Loucy (cell line): ENCODE measurements around the gene APOL6.

Experiments
- EZH2phosphoT487 ChIP-seq: fragments of 200-600 bp; IDR thresholded peaks from 2 replicates; pipeline ENCODE4 v1.6.1; 2018; ENCODE audit warnings: antibody characterized with exemption, mild to moderate bottlenecking, moderate library complexity, borderline replicate concordance
- TF ChIP-seq, protein P1 (sequence below): fragments of 200-600 bp; sonication (generic); conservative IDR thresholded peaks from 2 replicates; pipeline ENCODE4 v1.5.1; 2014; ENCODE audit warnings: mild to moderate bottlenecking, antibody characterized with exemption, low read length

DNA sequence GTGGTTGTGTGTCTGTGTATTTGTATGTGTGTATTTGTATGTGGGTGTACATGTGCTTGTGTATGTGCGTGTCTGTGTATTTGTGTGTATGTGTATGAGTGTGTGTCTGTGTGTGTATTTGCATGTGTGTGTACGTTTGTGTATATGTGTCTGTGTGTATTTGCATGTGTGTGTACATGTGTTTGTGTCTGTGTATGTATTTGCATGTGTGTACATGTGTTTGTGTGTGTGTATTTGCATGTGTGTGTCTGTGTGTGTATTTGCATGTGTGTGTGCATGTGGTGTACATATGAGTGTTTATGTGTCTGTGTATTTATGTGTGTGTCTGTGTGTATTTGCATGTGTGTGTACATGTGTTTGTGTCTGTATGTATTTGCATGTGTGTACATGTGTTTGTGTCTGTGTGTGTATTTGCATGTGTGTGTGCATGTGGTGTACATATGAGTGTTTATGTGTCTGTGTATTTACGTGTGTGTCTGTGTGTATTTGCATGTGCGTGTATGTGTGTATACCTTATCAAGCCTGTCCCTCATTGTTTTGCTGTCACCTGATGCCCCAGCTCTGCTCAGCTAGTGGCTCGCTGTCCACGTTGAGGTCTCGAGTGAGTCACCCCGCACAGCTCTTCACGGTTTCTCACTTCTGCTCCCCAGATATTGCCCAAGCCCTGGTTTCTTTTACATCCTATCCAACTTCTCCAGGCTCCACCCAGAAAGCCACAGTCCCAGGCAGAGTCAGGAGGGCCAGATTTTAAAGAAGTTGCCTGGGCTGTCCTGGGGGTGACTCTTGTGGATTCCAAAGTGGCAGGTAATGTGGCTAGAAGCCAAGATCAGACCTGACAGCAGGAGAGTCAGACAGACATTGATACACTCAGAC is 46.3 kb upstream of the APOL6 start:
- TF ChIP-seq, protein P1, sequence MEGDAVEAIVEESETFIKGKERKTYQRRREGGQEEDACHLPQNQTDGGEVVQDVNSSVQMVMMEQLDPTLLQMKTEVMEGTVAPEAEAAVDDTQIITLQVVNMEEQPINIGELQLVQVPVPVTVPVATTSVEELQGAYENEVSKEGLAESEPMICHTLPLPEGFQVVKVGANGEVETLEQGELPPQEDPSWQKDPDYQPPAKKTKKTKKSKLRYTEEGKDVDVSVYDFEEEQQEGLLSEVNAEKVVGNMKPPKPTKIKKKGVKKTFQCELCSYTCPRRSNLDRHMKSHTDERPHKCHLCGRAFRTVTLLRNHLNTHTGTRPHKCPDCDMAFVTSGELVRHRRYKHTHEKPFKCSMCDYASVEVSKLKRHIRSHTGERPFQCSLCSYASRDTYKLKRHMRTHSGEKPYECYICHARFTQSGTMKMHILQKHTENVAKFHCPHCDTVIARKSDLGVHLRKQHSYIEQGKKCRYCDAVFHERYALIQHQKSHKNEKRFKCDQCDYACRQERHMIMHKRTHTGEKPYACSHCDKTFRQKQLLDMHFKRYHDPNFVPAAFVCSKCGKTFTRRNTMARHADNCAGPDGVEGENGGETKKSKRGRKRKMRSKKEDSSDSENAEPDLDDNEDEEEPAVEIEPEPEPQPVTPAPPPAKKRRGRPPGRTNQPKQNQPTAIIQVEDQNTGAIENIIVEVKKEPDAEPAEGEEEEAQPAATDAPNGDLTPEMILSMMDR = no peak
- TF ChIP-seq EZH2phosphoT487 = no peak
